Measurements from ENCODE around the gene NRN1L.

Gene NRN1L

GRCh38 chr16:67879462-67879861, 5.2 kb upstream of the NRN1L start:
- TF ChIP-seq ELF4 (IDR thresholded peaks at IDR 0.05) (no peak), FOXA1 (IDR thresholded peaks at IDR 0.05) (no peak), FOXM1 (IDR thresholded peaks at IDR 0.05; ENCODE audit: borderline replicate concordance) (no peak), L3MBTL2 (conservative IDR thresholded peaks at IDR 0.05) (no peak), NFRKB (IDR thresholded peaks at IDR 0.05) (no peak), LEF1 (IDR thresholded peaks at IDR 0.05; ENCODE audit: borderline replicate concordance) (no peak), HDGF (IDR thresholded peaks at IDR 0.05; ENCODE audit: borderline replicate concordance) (no peak)
- ChIA-PET CTCF (interaction anchor here (1.4 kb wide), 1 partner anchor 49 kb away, joined by 4 read pairs; no protein-coding TSS in a partner anchor), POLR2A (interaction anchor here (1.5 kb wide), 1 partner anchor 8 kb away, joined by 3 read pairs; no protein-coding TSS in a partner anchor)
- DNase-seq (ENCODE audit: extremely low spot score): no peak

DNA sequence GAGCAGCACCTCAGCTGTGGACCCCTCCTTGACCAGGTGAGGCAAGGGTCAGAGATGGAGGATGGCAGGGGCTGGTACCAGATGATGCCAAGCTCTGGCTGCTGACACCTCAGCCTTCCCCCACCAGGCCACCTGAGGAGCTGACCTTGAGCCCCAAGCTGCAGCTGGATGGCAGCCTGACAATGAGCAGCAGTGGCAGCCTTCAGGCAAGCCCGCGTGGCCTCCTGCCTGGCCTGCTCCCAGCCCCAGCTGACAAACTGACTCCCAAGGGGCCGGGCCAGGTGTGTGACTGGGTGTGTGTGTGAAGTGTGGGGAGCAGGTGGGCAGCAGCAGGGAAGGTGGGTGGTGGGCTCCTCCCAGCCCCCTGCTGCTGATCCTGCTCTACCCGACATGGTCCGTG, 4.7 kb upstream of the NRN1L start:
- ChIA-PET POLR2A (no interaction called here), CTCF (interaction anchor here (1.4 kb wide), 1 partner anchor 48 kb away, joined by 4 read pairs; no protein-coding TSS in a partner anchor)
- DNase-seq (ENCODE audit: extremely low spot score): no peak
- TF ChIP-seq TARDBP (IDR thresholded peaks at IDR 0.05): no peak
- TF ChIP-seq SP1 (IDR thresholded peaks at IDR 0.05): no peak
- TF ChIP-seq ELF4 (IDR thresholded peaks at IDR 0.05): no peak
- TF ChIP-seq PKNOX1 (IDR thresholded peaks at IDR 0.05): no peak
- no peak for TF ChIP-seq ZNF384 (IDR thresholded peaks at IDR 0.05)
- TF ChIP-seq NFRKB (IDR thresholded peaks at IDR 0.05): no peak
- TF ChIP-seq FOXM1 (IDR thresholded peaks at IDR 0.05; ENCODE audit: borderline replicate concordance): no peak
- no peak for TF ChIP-seq HDGF (IDR thresholded peaks at IDR 0.05; ENCODE audit: borderline replicate concordance)
- no peak for TF ChIP-seq LEF1 (IDR thresholded peaks at IDR 0.05; ENCODE audit: borderline replicate concordance)
- TF ChIP-seq ARNT (IDR thresholded peaks at IDR 0.05): no peak
- TF ChIP-seq BHLHE40 (IDR thresholded peaks at IDR 0.05; ENCODE audit: borderline replicate concordance): no peak
- TF ChIP-seq SUZ12 (IDR thresholded peaks at IDR 0.05): no peak
- no peak for TF ChIP-seq L3MBTL2 (conservative IDR thresholded peaks at IDR 0.05)
- TF ChIP-seq CTBP1 (IDR thresholded peaks at IDR 0.05; ENCODE audit: borderline replicate concordance): no peak
- no peak for TF ChIP-seq FOXA1 (IDR thresholded peaks at IDR 0.05)

GRCh38 chr16:67880584-67880983, 4.1 kb upstream of the NRN1L start:
- ChIA-PET CTCF (no interaction called here), POLR2A (interaction anchor here (1.4 kb wide), 1 partner anchor 34 kb away, joined by 3 read pairs; the partner anchor contains the start of gene NUTF2)
- no peak for DNase-seq (ENCODE audit: extremely low spot score)
- TF ChIP-seq ARNT (IDR thresholded peaks at IDR 0.05): no peak
- TF ChIP-seq HDGF (IDR thresholded peaks at IDR 0.05; ENCODE audit: borderline replicate concordance): no peak
- TF ChIP-seq LEF1 (IDR thresholded peaks at IDR 0.05; ENCODE audit: borderline replicate concordance): no peak
- TF ChIP-seq L3MBTL2 (conservative IDR thresholded peaks at IDR 0.05): no peak
- TF ChIP-seq BHLHE40 (IDR thresholded peaks at IDR 0.05; ENCODE audit: borderline replicate concordance): no peak
- TF ChIP-seq PKNOX1 (IDR thresholded peaks at IDR 0.05): no peak
- TF ChIP-seq FOXK2 (IDR thresholded peaks at IDR 0.05): no peak
- TF ChIP-seq NFRKB (IDR thresholded peaks at IDR 0.05): no peak
- no peak for TF ChIP-seq TARDBP (IDR thresholded peaks at IDR 0.05)
- TF ChIP-seq FOXM1 (IDR thresholded peaks at IDR 0.05; ENCODE audit: borderline replicate concordance): no peak

- CTCF ChIA-PET: interaction anchor here (0.5 kb wide), 1 partner anchor 57 kb away, joined by 3 read pairs; no protein-coding TSS in a partner anchor
- TF ChIP-seq FOXK2 (IDR thresholded peaks at IDR 0.05) (no peak), ARNT (IDR thresholded peaks at IDR 0.05) (no peak), PKNOX1 (IDR thresholded peaks at IDR 0.05) (no peak), HDGF (IDR thresholded peaks at IDR 0.05; ENCODE audit: borderline replicate concordance) (no peak), FOXA1 (IDR thresholded peaks at IDR 0.05) (no peak), ZNF384 (IDR thresholded peaks at IDR 0.05) (no peak), BHLHE40 (IDR thresholded peaks at IDR 0.05; ENCODE audit: borderline replicate concordance) (no peak), CTBP1 (IDR thresholded peaks at IDR 0.05; ENCODE audit: borderline replicate concordance) (no peak), NFRKB (IDR thresholded peaks at IDR 0.05) (no peak), ELF4 (IDR thresholded peaks at IDR 0.05) (no peak), L3MBTL2 (conservative IDR thresholded peaks at IDR 0.05) (no peak), TARDBP (IDR thresholded peaks at IDR 0.05) (no peak)
- no peak for DNase-seq (ENCODE audit: extremely low spot score)
- POLR2A ChIA-PET: interaction anchor here (1.1 to 1.4 kb wide), 3 partner anchors 9 to 35 kb away, joined by 3 to 6 read pairs (median 3); partner anchors contain the start of genes EDC4 and NUTF2
Measured at GRCh38 chr16:67881621-67882161, 3.0 kb upstream of the NRN1L start.

- CTCF ChIA-PET: interaction anchor here (0.7 to 2.3 kb wide), 4 partner anchors 14 to 66 kb away, joined by 5 to 8 read pairs (median 5); no protein-coding TSS in a partner anchor
- TF ChIP-seq SUZ12 (IDR thresholded peaks at IDR 0.05): no peak
- TF ChIP-seq FOXA1 (IDR thresholded peaks at IDR 0.05): no peak
- TF ChIP-seq PKNOX1 (IDR thresholded peaks at IDR 0.05): no peak
- no peak for TF ChIP-seq SP1 (IDR thresholded peaks at IDR 0.05)
- no peak for TF ChIP-seq ELF4 (IDR thresholded peaks at IDR 0.05)
- no peak for TF ChIP-seq HDGF (IDR thresholded peaks at IDR 0.05; ENCODE audit: borderline replicate concordance)
- no peak for TF ChIP-seq TARDBP (IDR thresholded peaks at IDR 0.05)
- no peak for TF ChIP-seq BHLHE40 (IDR thresholded peaks at IDR 0.05; ENCODE audit: borderline replicate concordance)
- no peak for TF ChIP-seq FOXM1 (IDR thresholded peaks at IDR 0.05; ENCODE audit: borderline replicate concordance)
- no peak for TF ChIP-seq CTBP1 (IDR thresholded peaks at IDR 0.05; ENCODE audit: borderline replicate concordance)
- POLR2A ChIA-PET: interaction anchor here (0.6 to 1.7 kb wide), 5 partner anchors 9 to 53 kb away, joined by 3 to 6 read pairs (median 4); partner anchors contain the start of gene EDC4
Measured at GRCh38 chr16:67882374-67883145, 2.1 kb upstream of the NRN1L start.

More at GRCh38 chr16:67882374-67883145, 2.1 kb upstream of the NRN1L start:
- no peak for DNase-seq (ENCODE audit: extremely low spot score)
